ENCODE data around the gene GPSM1.
"Not testable (repeated sequence)": the region's sequence is repeated elsewhere in the genome, so short reads cannot be mapped to it uniquely, and the experiment has no call there.

The GPSM1 gene

GRCh38 chr9:136401173-136401922 is 74.0 kb downstream of the GPSM1 start:
- no peak for DNase-seq

GRCh38 chr9:136402067-136402466 is 74.7 kb downstream of the GPSM1 start:
- DNase-seq = no peak

- DNase-seq = peak; percentile 72
Observed at GRCh38 chr9:136403538-136403914, 76.2 kb downstream of the GPSM1 start.

GRCh38 chr9:136403915-136404800 is 76.8 kb downstream of the GPSM1 start:
- peak; percentile 26 for DNase-seq

DNA sequence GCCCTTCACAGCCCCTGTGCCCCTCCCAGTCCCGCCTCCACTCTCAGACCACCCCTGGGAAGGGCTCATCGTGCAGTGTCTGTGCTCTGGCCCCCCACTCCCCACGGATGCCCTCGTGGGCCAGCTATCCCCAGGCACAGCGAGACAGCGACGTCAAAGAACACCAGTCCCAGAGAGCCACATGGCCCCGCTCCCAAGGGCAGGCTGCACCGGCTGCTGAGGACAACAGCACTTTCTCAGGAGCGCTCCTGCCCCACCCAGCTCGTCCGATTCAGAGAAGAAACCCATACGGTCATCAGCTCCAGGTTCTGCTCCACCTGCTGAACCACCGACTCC is 77.4 kb downstream of the GPSM1 start:
- DNase-seq = no peak

GRCh38 chr9:136405481-136405880 is 78.1 kb downstream of the GPSM1 start:
- no peak for DNase-seq

DNA sequence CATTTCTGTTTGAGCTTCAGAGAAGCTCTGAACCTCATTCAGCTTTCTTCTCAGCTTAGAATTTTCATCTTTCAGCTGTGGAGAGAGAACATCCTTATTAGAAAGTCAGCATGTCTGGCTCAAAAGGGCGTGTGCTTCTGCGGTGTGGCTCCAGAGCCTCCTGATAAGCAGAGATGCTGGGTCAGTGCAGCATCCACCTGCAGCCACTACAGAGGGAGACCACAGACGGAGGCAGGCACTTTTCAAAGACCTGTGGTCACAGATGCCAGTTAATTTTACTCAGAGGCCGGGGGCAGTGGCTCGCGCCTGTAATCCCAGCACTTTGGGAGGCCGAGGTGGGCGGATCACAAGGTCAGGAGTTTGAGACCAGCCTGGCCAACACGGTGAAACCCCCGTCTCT is 78.6 kb downstream of the GPSM1 start:
- not testable (repeated sequence) for DNase-seq

- not testable (repeated sequence) for DNase-seq
Observed at GRCh38 chr9:136407061-136407460, 79.7 kb downstream of the GPSM1 start.

DNA sequence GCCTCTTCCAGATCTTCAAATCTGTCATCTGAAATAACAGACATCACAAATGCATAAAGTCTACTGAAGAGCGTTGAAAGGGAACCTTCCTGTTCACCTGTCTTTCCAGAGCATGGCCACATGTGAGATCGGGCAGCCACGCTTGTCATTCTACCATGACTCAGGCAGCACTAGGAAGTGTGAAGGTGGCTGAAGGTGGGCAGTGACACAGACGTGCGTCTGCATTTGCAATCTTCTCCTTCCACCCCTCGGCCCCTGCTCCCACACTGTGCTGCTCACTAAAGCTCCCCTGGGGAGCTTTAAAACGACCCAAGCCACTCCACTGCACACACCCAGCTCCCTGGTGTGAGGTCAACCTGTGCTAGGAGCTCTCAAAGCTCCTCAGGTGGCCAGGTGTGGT is 80.6 kb downstream of the GPSM1 start:
- no peak for DNase-seq
